ENCODE results near the gene GNG11. TPM values are rescaled to one million over a fixed set of nuclear protein-coding genes. Genes with fewer than 3 reads are reported as not detected.

Gene GNG11
- total RNA-seq, 2 experiments from 2014 or later: not detected

GRCh38 chr7:93938293-93938692 lies 16.8 kb downstream of the GNG11 start:
- ATAC-seq (no peak), DNase-seq (no peak)
- Mint-ChIP-seq H3K4me3 (no peak overlapping the region), H3K27ac (no peak overlapping the region), H3K36me3 (ENCODE audit: low read depth) (no peaks in the 10 kb centered on the region), H3K4me1 (ENCODE audit: low read depth) (no peaks in the 10 kb centered on the region), H3K9me3 (ENCODE audit: insufficient read depth) (no peaks in the 10 kb centered on the region), H3K27me3 (ENCODE audit: low read depth) (no peaks in the 10 kb centered on the region)
- POLR2A ChIA-PET: no interaction called here
- CTCF ChIA-PET: no interaction called here

GRCh38 chr7:93941945-93942344 lies 20.4 kb downstream of the GNG11 start:
- H3K4me1 Mint-ChIP-seq (ENCODE audit: low read depth): no peaks in the 10 kb centered on the region
- ATAC-seq: no peak
- POLR2A ChIA-PET: no interaction called here

GRCh38 chr7:93943816-93944540 lies 22.4 kb downstream of the GNG11 start:
- H3K36me3 Mint-ChIP-seq (ENCODE audit: low read depth): no peaks in the 10 kb centered on the region
- H3K4me1 Mint-ChIP-seq (ENCODE audit: low read depth): no peaks in the 10 kb centered on the region
- no peaks in the 10 kb centered on the region for H3K9me3 Mint-ChIP-seq (ENCODE audit: insufficient read depth)
- no peak overlapping the region for H3K27ac Mint-ChIP-seq
- ATAC-seq: no peak
- no peak overlapping the region for H3K4me3 Mint-ChIP-seq
- DNase-seq: no peak
- ChIA-PET CTCF (no interaction called here), POLR2A (no interaction called here)
- peaks cover 2% of the 10 kb centered on the region for H3K27me3 Mint-ChIP-seq (ENCODE audit: low read depth)

More at GRCh38 chr7:93941945-93942344, 20.4 kb downstream of the GNG11 start:
- H3K4me3 Mint-ChIP-seq: no peak overlapping the region
- H3K9me3 Mint-ChIP-seq (ENCODE audit: insufficient read depth): no peaks in the 10 kb centered on the region
- H3K36me3 Mint-ChIP-seq (ENCODE audit: low read depth): no peaks in the 10 kb centered on the region
- peaks cover 2% of the 10 kb centered on the region for H3K27me3 Mint-ChIP-seq (ENCODE audit: low read depth)
- CTCF ChIA-PET: no interaction called here
- H3K27ac Mint-ChIP-seq: no peak overlapping the region
- no peak for DNase-seq

GRCh38 chr7:93944673-93945072 lies 23.1 kb downstream of the GNG11 start:
- Mint-ChIP-seq H3K9me3 (ENCODE audit: insufficient read depth) (no peaks in the 10 kb centered on the region), H3K4me3 (no peak overlapping the region), H3K27me3 (ENCODE audit: low read depth) (peaks cover 2% of the 10 kb centered on the region), H3K27ac (no peak overlapping the region), H3K36me3 (ENCODE audit: low read depth) (no peaks in the 10 kb centered on the region), H3K4me1 (ENCODE audit: low read depth) (no peaks in the 10 kb centered on the region)
- DNase-seq (no peak), ATAC-seq (no peak)
- CTCF ChIA-PET: no interaction called here
- POLR2A ChIA-PET: no interaction called here

- Mint-ChIP-seq H3K9me3 (ENCODE audit: insufficient read depth) (no peaks in the 10 kb centered on the region), H3K27me3 (ENCODE audit: low read depth) (peaks cover 2% of the 10 kb centered on the region), H3K4me3 (no peak overlapping the region), H3K4me1 (ENCODE audit: low read depth) (no peaks in the 10 kb centered on the region), H3K27ac (no peak overlapping the region), H3K36me3 (ENCODE audit: low read depth) (no peaks in the 10 kb centered on the region)
- POLR2A ChIA-PET: no interaction called here
- CTCF ChIA-PET: no interaction called here
- DNase-seq (no peak), ATAC-seq (no peak)
Measured at GRCh38 chr7:93945083-93945482, 23.5 kb downstream of the GNG11 start.

GRCh38 chr7:93945756-93946535 lies 24.4 kb downstream of the GNG11 start:
- ChIA-PET POLR2A (no interaction called here), CTCF (no interaction called here)
- no peak for ATAC-seq
- no peaks in the 10 kb centered on the region for H3K36me3 Mint-ChIP-seq (ENCODE audit: low read depth)
- no peak overlapping the region for H3K27ac Mint-ChIP-seq
- H3K27me3 Mint-ChIP-seq (ENCODE audit: low read depth): peaks cover 6% of the 10 kb centered on the region
- no peak overlapping the region for H3K4me3 Mint-ChIP-seq
- no peaks in the 10 kb centered on the region for H3K4me1 Mint-ChIP-seq (ENCODE audit: low read depth)
- H3K9me3 Mint-ChIP-seq (ENCODE audit: insufficient read depth): no peaks in the 10 kb centered on the region
- DNase-seq: no peak

GRCh38 chr7:93948106-93948505 lies 26.6 kb downstream of the GNG11 start:
- Mint-ChIP-seq H3K27ac (no peak overlapping the region), H3K36me3 (ENCODE audit: low read depth) (no peaks in the 10 kb centered on the region), H3K9me3 (ENCODE audit: insufficient read depth) (no peaks in the 10 kb centered on the region), H3K27me3 (ENCODE audit: low read depth) (peaks cover 6% of the 10 kb centered on the region), H3K4me1 (ENCODE audit: low read depth) (no peaks in the 10 kb centered on the region), H3K4me3 (no peak overlapping the region)
- ChIA-PET CTCF (interaction anchor here (1.7 kb wide), 1 partner anchor 447 kb away, joined by 5 read pairs; no protein-coding TSS in a partner anchor), POLR2A (no interaction called here)
- DNase-seq (no peak), ATAC-seq (no peak)

- ChIA-PET CTCF (no interaction called here), POLR2A (no interaction called here)
- Mint-ChIP-seq H3K36me3 (ENCODE audit: low read depth) (no peaks in the 10 kb centered on the region), H3K27me3 (ENCODE audit: low read depth) (peaks cover 6% of the 10 kb centered on the region), H3K4me3 (no peak overlapping the region), H3K9me3 (ENCODE audit: insufficient read depth) (no peaks in the 10 kb centered on the region), H3K27ac (no peak overlapping the region), H3K4me1 (ENCODE audit: low read depth) (no peaks in the 10 kb centered on the region)
- DNase-seq (no peak), ATAC-seq (no peak)
Measured at GRCh38 chr7:93948873-93949272, 27.3 kb downstream of the GNG11 start.

- ChIA-PET POLR2A (no interaction called here), CTCF (no interaction called here)
- DNase-seq (no peak), ATAC-seq (no peak)
- H3K4me1 Mint-ChIP-seq (ENCODE audit: low read depth): no peaks in the 10 kb centered on the region
- H3K27me3 Mint-ChIP-seq (ENCODE audit: low read depth): peaks cover 6% of the 10 kb centered on the region
- H3K27ac Mint-ChIP-seq: no peak overlapping the region
- no peaks in the 10 kb centered on the region for H3K9me3 Mint-ChIP-seq (ENCODE audit: insufficient read depth)
- H3K36me3 Mint-ChIP-seq (ENCODE audit: low read depth): no peaks in the 10 kb centered on the region
- no peak overlapping the region for H3K4me3 Mint-ChIP-seq
Measured at GRCh38 chr7:93949423-93949822, 27.9 kb downstream of the GNG11 start.

- Mint-ChIP-seq H3K27ac (no peak overlapping the region), H3K9me3 (ENCODE audit: insufficient read depth) (no peaks in the 10 kb centered on the region), H3K36me3 (ENCODE audit: low read depth) (no peaks in the 10 kb centered on the region), H3K4me3 (no peak overlapping the region), H3K4me1 (ENCODE audit: low read depth) (no peaks in the 10 kb centered on the region), H3K27me3 (ENCODE audit: low read depth) (peaks cover 4% of the 10 kb centered on the region)
- CTCF ChIA-PET: no interaction called here
- DNase-seq: no peak
- no peak for ATAC-seq
- POLR2A ChIA-PET: no interaction called here
Measured at GRCh38 chr7:93955304-93955703, 33.8 kb downstream of the GNG11 start.

- Mint-ChIP-seq H3K9me3 (ENCODE audit: insufficient read depth) (no peaks in the 10 kb centered on the region), H3K27ac (no peak overlapping the region), H3K36me3 (ENCODE audit: low read depth) (no peaks in the 10 kb centered on the region), H3K4me3 (no peak overlapping the region), H3K27me3 (ENCODE audit: low read depth) (no peaks in the 10 kb centered on the region), H3K4me1 (ENCODE audit: low read depth) (no peaks in the 10 kb centered on the region)
- DNase-seq: no peak
- ChIA-PET CTCF (no interaction called here), POLR2A (no interaction called here)
- no peak for ATAC-seq
Measured at GRCh38 chr7:93957767-93958166, 36.2 kb downstream of the GNG11 start.

GRCh38 chr7:93958216-93958615 lies 36.7 kb downstream of the GNG11 start:
- no peaks in the 10 kb centered on the region for H3K27me3 Mint-ChIP-seq (ENCODE audit: low read depth)
- no peak for ATAC-seq
- no peaks in the 10 kb centered on the region for H3K9me3 Mint-ChIP-seq (ENCODE audit: insufficient read depth)
- DNase-seq: no peak
- no peaks in the 10 kb centered on the region for H3K4me1 Mint-ChIP-seq (ENCODE audit: low read depth)
- H3K4me3 Mint-ChIP-seq: no peak overlapping the region
- H3K27ac Mint-ChIP-seq: no peak overlapping the region
- CTCF ChIA-PET: no interaction called here
- H3K36me3 Mint-ChIP-seq (ENCODE audit: low read depth): no peaks in the 10 kb centered on the region
- POLR2A ChIA-PET: no interaction called here

All from activated CD8-positive, alpha-beta T cell treated with anti-CD3 and anti-CD28 coated beads, Interleukin-2, amount 10 ng/mL, durations not matched to agents 7 days and 5 days (primary cell).